GM12801 (cell line): ENCODE results near the gene SYNPR.

Experiments
- CTCF ChIP-seq: IDR thresholded peaks from one replicate; pipeline ENCODE4 v1.5.1; 2011; ENCODE audit warnings: control low read depth; ENCODE audit not compliant: insufficient read length; ENCODE audit errors: extremely low read depth

Gene SYNPR

GRCh38 chr3:63354160-63354559 lies 76.1 kb downstream of the SYNPR start:
- TF ChIP-seq CTCF: no peak

- no peak for TF ChIP-seq CTCF
Observed at GRCh38 chr3:63355809-63356208, 77.7 kb downstream of the SYNPR start.

GRCh38 chr3:63364495-63364894 lies 86.4 kb downstream of the SYNPR start:
- no peak for TF ChIP-seq CTCF

GRCh38 chr3:63364910-63365309 lies 86.8 kb downstream of the SYNPR start:
- TF ChIP-seq CTCF: no peak

- TF ChIP-seq CTCF: no peak
Observed at GRCh38 chr3:63365671-63366070, 87.6 kb downstream of the SYNPR start.

- no peak for TF ChIP-seq CTCF
Observed at GRCh38 chr3:63370094-63370493, 92.0 kb downstream of the SYNPR start.

- no peak for TF ChIP-seq CTCF
Observed at GRCh38 chr3:63383040-63383439, 104.9 kb downstream of the SYNPR start.

- TF ChIP-seq CTCF: no peak
Observed at GRCh38 chr3:63384382-63384781, 106.3 kb downstream of the SYNPR start.
